Fibroblast of the conjunctiva (primary cell): ENCODE results near the gene ARL5A.
A peak's percentile ranks its signal among the peaks of the same experiment; 100 is the strongest.
"Not testable (repeated sequence)": the region's sequence is repeated elsewhere in the genome, so short reads cannot be mapped to it uniquely, and the experiment has no call there.

Source experiments
- DNase-seq: peaks from one replicate; pipeline ENCODE4 v3.0.0-alpha.2; 2010; ENCODE audit warnings: low read depth

The ARL5A gene, protein sequence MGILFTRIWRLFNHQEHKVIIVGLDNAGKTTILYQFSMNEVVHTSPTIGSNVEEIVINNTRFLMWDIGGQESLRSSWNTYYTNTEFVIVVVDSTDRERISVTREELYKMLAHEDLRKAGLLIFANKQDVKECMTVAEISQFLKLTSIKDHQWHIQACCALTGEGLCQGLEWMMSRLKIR

DNA sequence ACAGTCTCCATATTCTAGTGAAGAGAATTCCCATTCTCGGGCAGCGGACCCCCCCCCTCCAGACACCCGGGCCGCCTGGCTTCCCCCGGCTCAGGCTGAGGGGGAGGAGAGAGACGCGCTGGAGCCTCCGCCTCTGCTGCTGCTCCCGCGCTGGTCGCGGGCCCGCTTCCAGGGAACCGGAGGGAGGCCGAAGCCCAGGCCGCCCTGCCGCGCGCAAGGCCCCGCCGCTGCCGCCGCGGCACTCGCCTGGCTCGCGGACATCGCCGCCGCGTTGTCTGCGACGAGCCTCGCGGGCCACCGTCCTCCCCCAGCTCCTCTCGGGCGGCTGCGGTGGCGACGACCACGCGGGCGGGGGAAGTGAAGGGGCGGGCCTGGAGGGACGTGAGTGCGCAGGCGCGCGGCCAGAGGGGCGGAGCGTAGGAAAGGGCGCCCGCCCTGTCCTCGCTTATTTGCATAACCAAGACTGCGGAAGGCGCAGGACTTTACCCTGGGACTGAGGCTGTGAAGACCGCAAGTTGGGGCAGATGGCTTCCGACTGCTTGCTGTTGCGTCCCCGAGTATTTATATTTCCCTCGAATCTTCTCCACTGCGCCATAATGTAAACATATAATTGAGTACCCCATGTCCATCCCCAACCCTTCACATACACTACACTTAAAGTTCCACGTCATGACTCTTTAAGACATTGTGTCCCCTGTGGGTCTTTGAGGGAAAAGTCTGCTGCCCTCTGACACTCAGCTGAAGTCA is at the start of gene ARL5A:
Gene ARL5A (minus strand): TSS at position 279 of the 747 bp plus-strand sequence. CDS start 245 bp downstream, at position 34.
- DNase-seq: peak; percentile 94

DNA sequence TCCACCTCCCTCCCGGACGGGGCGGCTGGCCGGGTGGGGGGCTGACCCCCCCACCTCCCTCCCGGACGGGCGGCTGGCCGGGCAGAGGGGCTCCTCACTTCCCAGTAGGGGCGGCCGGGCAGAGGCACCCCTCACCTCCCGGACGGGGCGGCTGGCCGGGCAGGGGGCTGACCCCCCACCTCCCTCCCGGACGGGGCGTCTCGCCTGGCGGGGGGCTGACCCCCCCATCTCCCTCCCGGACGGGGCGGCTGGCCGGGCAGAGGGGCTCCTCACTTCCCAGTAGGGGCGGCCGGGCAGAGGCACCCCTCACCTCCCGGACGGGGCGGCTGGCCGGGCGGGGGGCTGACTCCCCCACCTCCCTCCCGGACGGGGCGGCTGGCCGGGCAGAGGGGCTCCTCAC is 47.4 kb upstream of the ARL5A start:
- not testable (repeated sequence) for DNase-seq

DNA sequence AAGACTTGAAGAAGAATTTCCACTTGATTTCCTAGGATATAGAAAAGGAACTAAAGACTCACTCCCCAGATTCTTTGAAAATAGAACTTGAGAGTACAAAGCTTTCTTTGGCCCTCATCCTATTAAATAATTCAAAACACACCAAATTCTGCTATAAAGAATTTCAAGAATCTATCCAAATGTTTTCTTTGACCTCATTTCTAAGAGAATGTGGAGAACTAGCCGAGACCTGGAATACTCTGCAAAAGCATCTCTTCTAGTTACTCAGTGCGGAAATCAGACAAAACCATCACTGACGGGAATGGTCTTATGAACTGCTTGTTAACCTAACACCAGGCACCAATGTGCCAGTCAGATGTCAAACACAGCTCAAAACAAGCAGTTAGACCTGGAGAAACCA is 44.2 kb upstream of the ARL5A start:
- peak; percentile 26 for DNase-seq

DNA sequence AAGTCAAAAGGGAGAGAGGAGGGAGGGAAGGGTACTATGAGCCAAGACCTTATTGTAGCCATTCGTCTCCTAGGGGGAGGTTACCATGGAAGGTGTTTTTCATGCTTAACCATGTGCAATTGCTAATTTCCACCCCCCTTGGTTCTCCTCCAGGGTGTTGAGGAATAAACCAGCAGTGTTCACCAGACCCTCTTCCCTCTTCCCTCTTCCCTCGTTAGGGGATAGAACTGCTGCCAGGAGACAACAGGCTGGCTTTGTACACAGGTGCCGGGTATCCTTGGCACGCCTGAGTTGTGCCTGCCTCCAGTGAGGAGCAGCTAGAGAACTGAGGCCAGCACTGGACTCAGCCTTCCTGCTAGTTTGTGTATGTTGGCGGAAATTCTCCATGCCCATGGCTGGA is 41.1 kb upstream of the ARL5A start:
- no peak for DNase-seq

DNA sequence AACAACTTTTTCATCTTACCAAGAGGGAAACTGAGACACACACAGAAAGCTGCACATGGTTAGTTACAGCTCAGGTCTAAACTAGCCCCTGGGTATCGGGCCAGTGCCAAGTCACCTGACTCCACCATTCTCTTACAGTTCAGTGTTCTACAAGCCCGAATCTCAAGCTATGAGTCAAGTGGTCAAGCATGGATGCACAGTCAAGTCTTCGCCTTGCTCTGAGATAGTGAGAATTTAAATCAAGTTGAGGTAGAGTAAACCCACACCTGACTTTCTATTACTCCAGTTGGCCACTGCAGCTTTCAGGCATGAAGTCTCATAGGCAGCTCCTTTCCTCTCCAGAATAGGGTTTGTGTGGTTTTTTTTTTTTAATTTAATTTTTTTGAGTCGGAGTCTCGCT is 34.5 kb upstream of the ARL5A start:
- DNase-seq: no peak

DNA sequence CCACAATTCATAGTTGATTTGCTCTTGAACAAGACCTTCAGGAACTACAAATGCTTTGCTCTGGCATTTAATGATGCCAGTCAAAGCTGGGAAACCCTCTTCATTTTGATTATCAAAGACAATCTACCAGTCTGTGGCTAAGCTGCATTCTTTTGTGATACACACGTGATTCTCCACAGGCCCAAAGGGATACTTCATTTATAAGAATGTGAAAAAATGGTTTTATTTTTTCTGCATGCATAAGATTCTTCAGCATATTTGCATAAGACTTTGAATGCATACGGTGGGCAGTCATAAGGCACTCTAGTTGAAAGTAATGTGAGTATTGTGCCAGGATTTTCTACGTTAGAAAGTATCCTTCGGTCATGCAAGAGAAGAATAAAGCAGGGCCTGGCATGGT is 33.0 kb upstream of the ARL5A start:
- no peak for DNase-seq

DNA sequence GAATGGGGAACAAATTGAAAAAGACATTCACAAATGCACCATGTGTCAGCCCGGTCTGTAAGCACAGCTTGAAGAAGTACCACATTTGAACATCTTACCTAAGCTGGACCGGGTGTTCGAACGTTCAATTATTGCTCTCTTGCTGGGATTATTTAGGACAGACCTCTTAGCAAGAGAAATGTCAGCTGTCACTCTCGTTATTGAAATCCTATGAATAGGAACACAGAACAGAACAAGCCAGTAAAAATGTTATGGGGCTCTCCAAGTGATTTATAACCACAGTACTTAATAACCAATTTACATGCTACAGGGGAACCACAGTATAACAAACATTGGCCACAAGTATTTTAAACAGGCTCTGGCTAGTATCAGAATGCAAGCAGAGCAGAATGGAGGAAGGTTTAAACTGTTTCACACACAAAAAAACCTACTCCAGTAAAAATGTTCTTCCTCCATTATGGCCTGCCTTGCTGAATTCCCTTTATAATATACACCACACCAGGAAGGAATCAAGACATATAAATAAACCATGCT is 32.5 kb upstream of the ARL5A start:
- no peak for DNase-seq

DNA sequence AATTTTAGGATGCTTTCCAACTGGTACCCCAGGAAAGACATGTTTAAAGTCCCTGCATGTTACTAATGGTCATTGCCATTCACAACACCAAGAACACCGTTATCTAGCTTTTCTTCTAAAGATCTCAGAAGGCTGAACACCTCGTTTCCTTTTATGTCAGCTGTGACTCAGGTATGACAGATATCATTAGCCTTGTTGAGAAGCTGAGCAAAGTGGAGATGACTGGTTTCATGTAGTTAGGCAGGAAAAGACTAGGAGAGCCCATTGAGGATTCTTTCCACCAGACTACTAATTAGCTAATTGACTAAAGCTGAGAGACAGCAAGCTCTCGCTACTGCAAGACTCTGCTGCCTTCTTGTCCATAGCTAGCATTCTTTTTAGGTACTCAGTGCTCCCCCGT is 32.0 kb upstream of the ARL5A start:
- no peak for DNase-seq

DNA sequence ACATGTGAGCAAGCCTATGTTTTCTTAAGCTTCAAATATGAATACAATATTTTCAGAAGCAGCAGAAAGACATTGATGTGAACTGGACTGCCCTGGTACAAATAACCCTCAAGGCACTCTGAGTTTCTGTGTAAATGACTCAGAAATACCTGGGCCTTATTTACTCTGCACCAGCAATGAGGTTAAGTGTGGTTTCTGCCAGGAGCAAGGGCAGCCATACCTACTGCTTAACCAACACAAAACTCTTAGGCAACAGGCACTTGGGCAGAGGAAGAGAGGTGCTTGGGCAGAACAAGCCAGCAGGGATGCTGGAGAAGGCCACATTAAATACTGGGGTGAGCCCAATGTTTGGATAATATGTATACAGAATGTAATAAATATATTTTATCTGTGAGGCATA is 29.4 kb upstream of the ARL5A start:
- no peak for DNase-seq

DNA sequence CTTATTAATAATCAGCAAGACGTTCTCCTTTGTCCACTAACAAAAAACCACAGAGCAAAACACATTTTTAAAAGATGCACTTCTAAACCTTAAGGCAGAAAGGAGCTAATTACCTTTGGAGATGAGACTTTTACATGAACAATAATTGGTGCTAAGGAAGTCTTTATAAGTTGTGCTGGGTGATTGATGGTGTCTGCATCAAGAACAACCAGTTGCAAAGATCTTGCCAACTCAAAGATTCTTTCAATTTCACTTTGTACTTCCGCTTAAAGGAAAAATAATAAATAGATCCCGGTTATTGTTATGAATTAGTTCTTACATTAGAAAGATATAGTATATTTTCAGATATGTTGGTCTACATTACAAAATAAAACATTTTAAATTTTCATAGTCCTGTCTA is 26.9 kb upstream of the ARL5A start:
- no peak for DNase-seq

DNA sequence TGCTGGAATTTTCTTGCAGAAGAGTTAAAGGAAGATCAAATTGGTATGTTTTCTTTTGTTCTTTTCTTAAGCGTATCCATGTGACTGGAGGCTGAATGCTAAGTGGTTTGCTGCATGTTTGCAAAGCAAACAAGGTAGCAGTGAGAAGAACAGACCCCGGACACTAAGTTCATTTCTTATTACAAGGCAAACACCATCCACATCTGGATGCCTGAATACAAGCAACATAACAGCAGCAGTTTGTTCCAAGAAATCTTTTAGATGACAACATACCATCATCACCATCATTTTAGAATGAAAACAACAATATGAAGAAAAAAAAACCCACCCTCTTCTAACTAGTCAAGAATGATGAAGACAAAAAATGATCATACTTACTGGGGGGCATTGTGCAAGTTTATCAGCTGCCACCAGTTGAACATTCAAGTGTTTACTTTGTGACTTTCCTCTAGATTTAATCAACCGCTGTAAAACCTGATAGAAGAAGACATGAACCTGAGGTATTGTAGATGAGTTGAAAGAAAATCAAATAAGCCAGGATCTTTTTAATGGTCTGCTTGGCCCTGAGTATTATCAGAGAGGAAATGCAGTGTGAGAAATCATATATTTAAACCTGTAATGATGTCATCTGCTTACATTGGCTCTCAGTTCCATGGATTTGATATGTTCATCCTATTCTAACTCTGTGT is 25.0 kb upstream of the ARL5A start:
- DNase-seq: no peak

DNA sequence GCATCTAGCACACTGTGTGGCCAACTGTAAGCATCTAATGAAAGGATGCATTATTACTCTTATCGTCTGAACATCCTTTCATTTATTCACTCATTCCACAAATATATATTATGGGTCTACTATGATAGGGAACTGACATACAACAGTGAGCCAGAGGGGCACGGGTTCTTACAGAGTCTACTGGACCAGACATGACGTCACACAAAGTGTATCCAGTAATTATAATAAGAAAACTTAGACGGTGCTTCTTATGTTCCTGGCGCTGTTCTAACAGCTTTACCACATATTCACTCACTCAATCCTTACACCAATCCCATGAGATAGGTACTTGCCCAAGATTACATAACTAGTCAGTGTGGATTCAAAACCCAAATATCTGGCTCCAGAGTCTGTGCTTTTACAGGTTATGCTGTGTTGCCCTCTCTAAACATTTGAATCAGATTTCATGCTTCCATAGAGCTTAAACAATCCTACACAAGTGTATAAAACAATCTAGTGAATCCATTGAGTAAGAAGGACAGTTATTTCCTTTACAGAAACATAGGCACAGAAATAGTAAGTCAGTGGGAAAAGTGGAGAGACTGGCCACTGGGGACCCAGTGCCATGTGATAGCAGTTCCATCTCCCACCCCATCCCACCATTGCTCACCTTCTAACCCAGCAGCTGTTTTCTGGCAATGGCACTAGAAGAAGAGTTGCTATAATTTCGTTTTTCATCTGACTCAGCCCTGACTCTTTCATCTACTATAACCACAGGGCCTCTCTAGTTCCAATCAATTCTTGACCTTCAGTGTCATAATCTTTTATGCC is 24.2 kb upstream of the ARL5A start:
- no peak for DNase-seq

DNA sequence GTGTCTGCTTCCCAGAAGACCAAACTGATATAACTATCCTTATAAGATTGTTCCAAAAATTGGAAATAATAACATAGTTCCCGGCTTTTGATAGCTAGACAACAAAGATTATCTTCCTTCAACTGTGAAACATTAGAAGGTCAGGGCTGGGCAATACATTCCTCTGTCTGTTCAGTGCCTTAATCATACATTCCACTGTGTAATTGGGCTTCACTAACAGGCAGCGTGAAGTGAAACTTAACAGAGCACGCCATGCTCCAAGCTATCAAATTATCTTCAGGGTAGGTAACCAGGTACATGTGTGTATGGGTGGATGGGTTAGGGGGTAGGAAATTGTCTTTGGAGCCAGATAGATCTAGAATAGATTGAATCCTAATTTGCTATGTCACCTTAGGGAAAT is 23.5 kb upstream of the ARL5A start:
- DNase-seq: no peak

DNA sequence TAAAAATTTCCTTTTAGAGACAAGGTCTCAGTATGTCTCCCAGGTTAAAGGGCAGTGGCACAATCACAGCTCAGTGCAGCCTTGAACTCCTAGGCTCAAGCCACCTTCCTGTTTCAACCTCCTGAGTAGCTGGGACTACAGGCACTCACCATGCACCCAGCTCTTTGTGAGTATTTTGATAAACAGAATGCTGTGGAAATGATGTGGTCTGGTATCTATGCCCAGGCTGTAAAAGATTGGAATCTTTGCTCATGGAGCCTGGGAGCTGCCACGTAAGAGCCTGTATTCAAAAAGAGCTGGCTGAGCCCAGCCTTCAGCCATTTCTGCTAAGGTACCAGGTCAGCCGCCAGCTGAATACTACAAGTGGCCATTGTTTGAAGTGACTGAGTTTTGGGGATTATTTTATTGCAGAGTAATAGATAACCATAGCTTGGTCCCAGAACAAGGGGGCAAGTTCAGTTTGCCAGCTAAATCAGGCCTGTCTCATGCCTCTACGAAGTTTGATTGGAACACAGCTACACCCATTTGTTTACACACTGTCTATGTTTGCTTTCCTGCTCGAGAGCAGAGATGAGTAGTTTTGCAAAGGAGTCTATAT is 21.3 kb upstream of the ARL5A start:
- DNase-seq: no peak

DNA sequence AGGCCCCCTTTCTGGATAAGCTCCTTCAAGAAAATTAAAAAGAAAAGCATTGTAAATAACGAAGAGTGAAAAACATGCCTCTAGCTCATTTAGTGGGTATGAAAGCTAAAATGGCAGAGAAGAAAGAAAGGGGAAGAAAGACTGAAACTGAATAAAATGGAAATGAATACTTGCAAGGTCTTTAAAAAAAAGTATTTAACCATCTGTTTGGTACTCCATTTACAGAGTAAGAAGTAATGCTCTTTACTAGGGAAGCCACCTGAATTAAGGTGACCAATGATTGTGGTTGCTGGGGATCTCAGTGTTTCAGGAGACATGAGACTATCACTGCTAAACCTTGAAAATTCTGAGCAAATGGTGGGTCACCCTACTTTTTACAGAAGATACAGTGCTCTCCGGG is 17.7 kb upstream of the ARL5A start:
- DNase-seq: no peak

DNA sequence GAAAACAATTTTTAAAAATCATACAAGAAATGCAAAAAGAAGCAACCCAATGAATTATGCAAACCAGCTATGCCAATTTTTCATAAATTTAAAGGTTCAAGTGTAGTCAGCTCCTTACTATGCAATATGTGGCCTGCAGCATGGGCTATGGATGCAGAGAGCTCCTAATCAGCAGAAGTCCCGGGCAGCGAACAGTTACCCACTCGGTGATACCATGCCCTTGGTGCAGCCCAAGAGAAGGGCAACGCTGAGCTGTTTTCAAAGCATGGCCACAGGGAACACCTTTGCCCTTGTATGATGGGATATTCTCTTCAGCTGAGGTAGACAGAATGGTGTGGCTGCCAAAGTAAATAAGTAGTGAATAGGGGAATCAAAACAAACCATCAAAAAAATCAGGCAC is 17.3 kb upstream of the ARL5A start:
- DNase-seq: no peak

DNA sequence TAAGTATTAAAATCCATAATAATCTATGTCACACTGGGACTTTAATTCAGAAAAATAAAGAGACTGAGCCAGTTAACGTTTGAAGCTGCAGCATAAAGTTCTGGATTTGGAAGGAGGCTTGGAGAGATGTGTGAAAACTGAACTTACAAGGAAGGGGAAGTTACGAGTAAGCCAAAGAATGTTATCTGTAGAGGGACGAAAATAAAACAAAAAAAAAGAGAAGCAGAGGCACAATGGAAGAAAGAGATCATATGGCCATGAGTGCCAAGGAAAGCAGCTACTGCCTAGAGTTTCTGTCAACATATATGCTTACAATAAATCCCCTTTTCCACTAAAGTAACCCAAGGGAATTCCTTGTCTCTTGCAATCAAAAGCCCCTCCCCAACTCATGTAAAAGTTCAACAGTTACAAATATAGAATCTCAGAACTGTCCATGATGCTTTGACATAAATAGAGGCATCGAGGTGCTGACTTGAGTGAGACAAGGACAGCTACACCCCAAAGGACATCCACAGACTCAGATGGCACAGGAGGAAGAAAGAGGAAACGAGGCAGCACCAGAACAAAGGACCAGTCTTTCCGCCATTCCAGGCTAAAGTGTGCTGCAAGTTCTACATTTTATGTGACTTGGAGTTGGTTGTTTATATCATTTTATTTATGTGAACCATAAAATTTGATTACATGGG is 16.1 kb upstream of the ARL5A start:
- DNase-seq: no peak

DNA sequence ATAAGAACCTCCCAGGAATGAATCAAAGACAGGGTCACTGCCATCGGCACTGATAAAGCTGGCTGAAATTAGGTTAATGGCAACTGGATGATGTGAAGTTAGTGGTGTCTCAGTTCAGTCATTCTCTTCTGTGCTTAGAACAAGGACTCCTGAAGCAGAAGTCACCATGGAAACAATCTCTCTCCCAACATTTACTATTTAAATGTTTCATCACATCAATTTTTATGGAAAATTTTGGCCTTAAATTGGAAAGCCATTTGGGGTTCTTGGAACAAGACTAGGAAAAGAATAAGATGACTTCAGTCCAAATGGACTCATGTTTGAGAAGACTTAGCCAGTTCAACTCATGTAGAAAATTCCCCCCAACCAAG is 15.5 kb upstream of the ARL5A start:
- no peak for DNase-seq

DNA sequence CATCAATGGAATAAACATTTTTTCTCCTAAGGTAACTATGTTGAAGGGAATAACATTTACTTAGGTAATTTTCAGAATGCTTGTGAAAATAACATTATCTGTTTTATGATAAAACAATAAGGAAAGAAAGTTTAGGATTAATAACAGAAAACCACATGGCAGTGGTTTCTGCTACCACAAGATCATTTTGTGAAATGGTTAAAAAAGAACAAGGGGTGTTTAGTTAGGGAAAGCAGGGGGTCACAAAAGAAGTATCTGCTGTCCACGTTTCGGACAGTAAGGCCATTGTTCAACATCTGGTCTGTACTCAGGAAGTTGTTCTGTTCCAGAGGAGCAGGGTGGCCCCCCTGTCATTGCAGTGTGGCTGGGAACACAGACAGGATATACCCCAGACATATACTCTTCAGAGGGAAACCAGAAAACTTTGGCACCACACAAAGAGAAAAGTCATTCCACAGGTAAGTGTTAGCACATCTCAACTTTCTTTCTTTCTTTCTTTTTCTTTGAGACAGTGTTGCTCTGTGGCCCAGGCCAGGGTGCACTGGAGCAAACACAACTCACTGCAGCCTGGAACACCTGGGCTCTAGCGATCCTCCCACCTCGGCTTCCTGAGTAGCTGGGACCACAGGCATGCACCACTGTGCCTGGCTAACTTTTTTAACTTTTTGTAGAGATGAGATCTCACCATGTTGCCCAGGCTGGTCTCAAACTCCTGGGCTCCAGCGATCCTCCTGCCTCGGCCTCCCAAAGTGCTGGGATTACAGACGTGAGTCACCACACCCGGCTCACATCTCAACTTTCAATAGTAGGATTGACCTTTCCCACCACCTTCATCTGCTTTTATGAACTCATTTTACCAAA is 14.8 kb upstream of the ARL5A start:
- no peak for DNase-seq

DNA sequence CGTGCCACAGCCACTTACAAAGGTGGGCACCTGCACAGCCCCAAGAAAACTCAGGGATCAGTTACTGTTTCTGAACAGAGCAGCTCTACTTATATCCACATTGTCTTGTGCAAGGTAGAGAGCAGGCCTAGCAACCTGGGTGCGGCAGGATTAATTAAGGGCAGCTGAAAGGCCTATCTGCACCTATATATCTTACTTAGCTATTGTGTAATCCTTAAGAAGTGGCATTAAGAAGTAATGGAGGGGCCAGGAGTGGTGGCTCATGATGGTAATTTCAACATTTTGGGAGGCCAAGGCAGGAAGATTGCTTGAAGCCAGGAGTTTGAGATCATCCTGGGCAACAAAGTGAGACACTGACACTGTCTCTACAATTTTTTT is 12.8 kb upstream of the ARL5A start:
- no peak for DNase-seq
